GM19328 (cell line): ENCODE results near the gene CD74.

ENCODE experiments used
- ATAC-seq: cut with Tn5 transposase; IDR thresholded peaks from one replicate; pipeline ENCODE4 v1.9.1; 2021; ENCODE audit warnings: mild to moderate bottlenecking, moderate library complexity; ENCODE audit not compliant: unreplicated experiment

Gene CD74

GRCh38 chr5:150410524-150411244, 2.0 kb downstream of the CD74 start:
- no peak for ATAC-seq

- no peak for ATAC-seq
These were observed 2.8 kb downstream of the CD74 start for GRCh38 chr5:150409638-150410523.

GRCh38 chr5:150408231-150408943, 4.3 kb downstream of the CD74 start:
- ATAC-seq, result no peak

GRCh38 chr5:150407096-150407720, 5.5 kb downstream of the CD74 start:
- ATAC-seq, result no peak

- no peak for ATAC-seq
These were observed 6.0 kb downstream of the CD74 start for GRCh38 chr5:150406723-150407095.

GRCh38 chr5:150406103-150406722, 6.5 kb downstream of the CD74 start:
- no peak for ATAC-seq

- ATAC-seq, result no peak
These were observed 7.5 kb downstream of the CD74 start for GRCh38 chr5:150404941-150405816.

GRCh38 chr5:150404535-150404934, 8.2 kb downstream of the CD74 start:
- ATAC-seq, result no peak

- no peak for ATAC-seq
These were observed 8.6 kb downstream of the CD74 start for GRCh38 chr5:150404121-150404520.

- no peak for ATAC-seq
These were observed 9.8 kb downstream of the CD74 start for GRCh38 chr5:150402901-150403342.

- ATAC-seq, result no peak
These were observed 10.4 kb downstream of the CD74 start for GRCh38 chr5:150402229-150402773.

GRCh38 chr5:150401376-150402228, 11.1 kb downstream of the CD74 start:
- ATAC-seq, result no peak

GRCh38 chr5:150401076-150401375, 11.7 kb downstream of the CD74 start:
- ATAC-seq, result no peak

- no peak for ATAC-seq
These were observed 12.2 kb downstream of the CD74 start for GRCh38 chr5:150400316-150401075.

GRCh38 chr5:150399524-150400211, 13.0 kb downstream of the CD74 start:
- ATAC-seq, result no peak

- ATAC-seq, result peak; percentile 59
These were observed 13.8 kb downstream of the CD74 start for GRCh38 chr5:150398722-150399523.
